GM19238 (cell line): ENCODE data around the gene TBL3.
"Not testable (repeated sequence)": the region's sequence is repeated elsewhere in the genome, so short reads cannot be mapped to it uniquely, and the experiment has no call there.

ENCODE experiments used
- DNase-seq: peaks from one replicate; pipeline ENCODE4 v3.0.0; 2011; ENCODE audit warnings: low spot score; ENCODE audit not compliant: insufficient read length

Gene TBL3

DNA sequence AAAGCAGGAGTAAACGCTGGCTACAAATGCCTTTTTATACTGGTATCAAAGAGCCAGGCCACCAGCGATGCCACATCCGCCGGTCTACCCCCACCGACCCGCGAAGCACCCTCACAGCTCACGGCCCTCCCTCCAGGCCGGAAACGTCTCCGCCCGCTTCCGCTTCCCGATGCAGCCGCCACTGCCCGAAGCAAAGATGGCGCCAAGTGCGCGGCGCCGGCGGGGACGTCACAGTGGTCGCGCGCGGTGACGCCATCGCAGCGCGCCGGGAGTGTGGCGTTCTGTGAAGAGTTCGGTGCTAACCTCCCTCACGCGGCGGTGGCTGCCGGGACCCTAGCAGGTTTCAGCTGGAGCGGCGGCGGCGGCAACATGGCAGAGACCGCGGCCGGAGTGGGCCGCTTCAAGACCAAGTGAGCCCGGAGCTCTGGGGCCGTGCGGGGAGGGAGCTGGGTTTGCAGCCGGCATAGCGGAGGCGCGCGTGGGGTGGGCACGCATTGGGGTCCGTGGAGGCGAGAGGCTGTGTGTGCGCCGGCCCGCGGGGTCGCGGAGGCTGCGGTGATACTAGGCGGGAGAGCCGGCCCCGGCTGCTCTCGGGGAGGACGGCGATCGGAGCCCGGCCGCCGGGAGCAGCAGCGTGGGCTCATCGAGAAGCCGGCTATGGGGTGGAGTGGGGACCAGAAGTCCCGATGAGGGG is at the start of gene TBL3:
Gene TBL3 (plus strand): TSS at position 258 of the 694 bp plus-strand sequence. CDS start 112 bp downstream, at position 370.
- DNase-seq: peak; percentile 100

- no peak for DNase-seq
Measured at GRCh38 chr16:1922357-1922756, 49.5 kb upstream of the TBL3 start.

DNA sequence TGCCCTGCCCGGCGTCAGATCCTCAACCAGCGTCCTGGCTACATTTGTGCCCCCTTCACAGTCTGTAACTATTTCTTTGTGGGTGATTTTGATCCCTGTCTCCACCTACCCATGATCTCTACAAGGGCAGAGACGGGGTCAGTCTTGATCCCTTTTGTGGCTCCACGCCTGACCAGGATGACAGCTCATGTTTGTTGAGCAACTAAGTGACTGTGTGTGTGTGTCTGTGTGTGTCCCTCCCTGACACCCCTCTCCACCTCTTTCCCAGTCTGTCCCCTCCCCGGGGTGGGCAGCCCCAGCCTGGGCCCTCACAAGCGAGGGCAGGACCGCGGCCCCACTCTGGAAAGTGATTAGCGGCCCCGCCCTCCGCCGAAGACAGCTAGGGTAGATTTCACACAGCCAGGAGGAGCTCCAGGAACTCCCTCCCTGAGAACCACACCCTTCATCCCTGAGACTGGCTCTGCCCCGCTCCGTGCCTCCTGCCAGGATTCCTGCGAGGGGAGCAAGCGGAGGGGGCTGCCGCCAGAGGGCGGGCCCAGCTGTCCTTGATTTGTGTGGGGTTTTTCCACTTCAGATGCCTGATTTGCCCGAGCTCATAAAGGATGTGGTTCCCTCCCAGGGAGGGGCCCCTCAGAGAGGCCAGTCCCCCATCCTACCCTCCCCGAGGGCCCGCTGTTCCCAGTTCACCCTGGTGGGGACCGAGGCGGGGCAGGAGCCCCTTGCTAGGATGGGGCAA is 48.4 kb upstream of the TBL3 start:
- no peak for DNase-seq

- no peak for DNase-seq
Measured at GRCh38 chr16:1924095-1924494, 47.8 kb upstream of the TBL3 start.

- no peak for DNase-seq
Measured at GRCh38 chr16:1926271-1926670, 45.6 kb upstream of the TBL3 start.

DNA sequence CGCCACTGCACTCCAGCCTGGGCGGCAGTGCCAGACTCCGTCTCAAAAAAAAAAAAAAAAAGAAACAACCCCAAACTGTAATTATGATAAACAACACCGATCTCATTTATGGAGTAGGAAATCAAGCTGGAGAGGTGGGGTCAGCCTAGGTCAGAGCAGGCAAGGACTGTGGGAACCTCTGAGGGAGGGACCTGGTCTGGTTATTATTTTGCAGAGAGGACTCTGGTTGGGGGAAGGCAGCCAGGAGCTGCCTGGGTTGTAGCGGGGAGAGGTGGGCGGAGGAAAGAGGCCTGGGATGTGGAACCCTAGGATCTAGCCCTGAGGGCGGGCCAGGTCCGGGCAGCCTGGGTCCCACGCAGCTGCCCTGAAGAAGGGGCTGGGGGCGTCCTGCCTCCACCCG is 42.7 kb upstream of the TBL3 start:
- DNase-seq: no peak

DNA sequence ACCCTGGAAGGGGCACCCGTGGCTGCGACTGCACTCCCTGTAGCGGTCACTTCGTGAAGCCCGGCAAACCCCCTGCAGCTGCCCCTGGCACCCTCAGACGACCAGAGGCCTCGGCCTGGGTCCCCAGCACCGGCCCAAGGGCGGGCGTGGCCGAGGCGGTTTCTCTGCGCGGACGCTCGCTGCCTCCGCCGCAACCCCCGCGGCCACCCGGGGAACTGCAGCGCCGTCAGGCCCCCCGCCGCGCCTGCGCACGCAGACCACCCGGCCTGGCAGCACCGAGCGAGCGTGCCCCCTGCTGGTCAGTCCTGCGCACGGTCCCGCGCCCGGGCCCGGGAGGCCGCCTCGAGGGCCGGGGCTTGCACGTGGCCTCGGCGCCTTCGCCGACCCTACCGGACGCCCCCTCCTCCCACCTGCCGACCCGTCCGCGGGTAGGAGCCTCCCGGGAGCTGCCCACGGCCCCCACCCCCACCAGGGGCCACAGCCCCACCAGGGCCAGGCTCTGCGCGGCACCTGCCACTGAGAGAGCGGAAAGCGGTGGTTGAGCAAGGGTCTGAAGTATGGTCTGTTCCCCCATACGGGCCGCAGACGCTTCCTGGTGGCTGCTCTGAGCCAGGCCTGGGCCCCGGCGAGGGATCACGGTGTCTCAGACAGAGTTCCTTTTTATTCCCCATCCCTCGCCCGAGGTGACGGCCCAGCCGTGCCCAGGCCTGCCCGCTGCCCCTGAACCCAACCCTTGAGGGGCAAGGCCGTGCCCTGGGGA is 42.1 kb upstream of the TBL3 start:
- peak; percentile 97 for DNase-seq

DNA sequence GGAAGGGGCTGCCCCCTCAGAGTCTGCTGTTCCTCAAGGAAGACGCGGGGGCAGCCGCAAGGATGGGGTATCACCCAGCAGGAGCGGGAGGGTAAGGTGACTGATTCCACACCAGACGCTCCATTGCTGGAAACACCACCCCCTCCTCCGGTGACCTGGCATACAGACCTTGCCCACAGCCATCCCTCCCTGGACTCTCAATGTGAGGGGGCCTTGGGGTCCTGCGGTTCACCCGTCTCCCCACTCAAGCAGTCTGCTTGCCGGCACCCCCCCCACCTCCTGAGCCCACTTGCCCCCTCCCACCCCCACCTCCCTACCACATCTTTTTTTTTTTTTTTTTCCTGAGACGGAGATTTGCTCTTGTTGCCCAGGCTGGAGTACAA is 41.5 kb upstream of the TBL3 start:
- no peak for DNase-seq

- DNase-seq: no peak
Measured at GRCh38 chr16:1932050-1933028, 39.5 kb upstream of the TBL3 start.

DNA sequence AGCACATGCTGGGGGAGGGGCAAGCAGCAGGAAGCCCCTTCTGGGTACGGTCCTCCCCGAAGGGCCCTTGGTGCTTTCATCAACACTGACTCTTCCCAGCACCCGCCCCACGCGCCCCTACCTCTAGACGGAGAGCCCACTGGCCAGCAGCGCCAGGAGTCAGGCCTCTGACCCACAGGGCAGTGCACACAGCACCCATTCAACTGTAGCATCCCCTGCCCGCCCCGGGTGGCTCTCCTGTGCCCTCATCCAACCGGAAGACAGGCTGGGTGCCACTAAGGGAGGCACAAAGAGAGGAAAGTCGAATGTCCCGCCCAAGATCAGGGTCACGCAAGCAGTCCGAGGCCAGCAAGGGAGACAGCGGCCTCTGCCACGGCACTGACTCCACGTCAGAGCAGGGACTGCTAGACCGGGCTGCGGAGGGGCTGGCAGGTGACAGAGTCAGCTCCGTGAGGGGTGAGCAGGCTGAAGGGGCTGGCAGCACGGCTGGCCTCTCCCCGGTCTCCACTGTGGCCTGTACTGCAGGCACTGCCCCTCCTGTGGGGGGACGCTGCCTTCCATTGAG is 38.7 kb upstream of the TBL3 start:
- DNase-seq: no peak

DNA sequence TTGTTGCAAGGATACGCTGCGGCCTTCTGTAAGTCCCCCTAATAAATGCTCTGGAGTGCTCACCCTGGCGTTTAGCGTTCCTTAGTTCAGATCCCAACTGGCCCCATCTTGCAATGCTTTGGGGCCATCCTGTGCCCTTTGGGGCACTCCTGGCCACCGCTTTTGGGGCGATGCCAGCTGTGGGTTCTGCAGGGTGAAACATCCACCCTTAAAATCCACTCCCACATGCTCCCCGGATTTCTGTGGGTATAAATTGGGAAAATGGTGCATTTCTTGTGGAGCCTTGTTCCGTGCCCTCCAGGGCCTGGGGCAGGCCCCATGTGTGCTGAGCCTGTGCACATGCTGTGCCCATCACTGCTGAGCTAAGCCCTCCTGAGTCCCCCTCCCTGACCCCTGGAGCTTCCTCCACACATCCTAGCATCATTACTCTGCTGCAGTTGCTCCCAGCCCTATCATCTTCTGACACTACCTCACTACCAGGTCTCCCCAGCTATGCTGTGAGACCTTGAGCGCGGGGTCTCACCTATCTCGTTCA is 34.8 kb upstream of the TBL3 start:
- DNase-seq: no peak

DNA sequence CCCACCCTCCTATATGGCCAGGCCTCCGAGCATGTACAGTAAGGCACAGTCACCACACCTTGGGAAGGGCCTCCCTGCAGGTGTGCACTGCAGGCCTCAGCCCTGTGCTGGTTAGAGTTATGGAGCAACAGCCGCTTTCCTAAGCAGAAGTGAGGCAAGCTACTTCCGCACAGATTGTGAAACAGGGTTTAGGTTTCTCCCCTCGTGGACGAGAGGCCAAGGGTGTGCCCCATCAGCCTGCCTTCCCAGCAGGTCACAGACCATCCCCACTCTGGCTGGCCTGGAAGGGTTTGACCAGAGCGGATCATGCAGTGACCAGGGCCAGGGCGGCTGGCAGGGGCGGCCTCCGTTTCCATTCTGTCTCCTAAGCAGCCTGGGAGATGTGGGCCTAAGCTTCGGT is 33.5 kb upstream of the TBL3 start:
- no peak for DNase-seq

DNA sequence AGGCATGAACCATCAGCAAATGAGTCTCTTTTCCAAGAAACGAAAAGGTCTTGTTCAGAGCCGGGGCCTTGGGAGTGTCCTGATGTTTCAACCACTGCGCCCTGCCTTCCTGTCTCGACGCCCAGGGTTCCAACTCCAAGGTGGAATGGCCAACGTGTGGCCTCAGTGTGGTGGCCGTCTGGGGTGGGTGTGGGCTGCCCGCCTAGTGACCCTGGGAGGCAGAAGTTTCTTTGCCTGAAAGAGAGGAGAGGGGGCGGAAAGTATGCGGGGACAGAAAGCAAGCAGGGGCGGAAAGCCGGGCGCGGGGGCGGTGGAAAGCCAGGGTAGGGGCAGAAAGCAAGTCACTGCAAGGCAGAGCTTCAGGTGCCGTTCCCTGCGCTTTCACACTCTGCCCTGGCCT is 32.9 kb upstream of the TBL3 start:
- no peak for DNase-seq

DNA sequence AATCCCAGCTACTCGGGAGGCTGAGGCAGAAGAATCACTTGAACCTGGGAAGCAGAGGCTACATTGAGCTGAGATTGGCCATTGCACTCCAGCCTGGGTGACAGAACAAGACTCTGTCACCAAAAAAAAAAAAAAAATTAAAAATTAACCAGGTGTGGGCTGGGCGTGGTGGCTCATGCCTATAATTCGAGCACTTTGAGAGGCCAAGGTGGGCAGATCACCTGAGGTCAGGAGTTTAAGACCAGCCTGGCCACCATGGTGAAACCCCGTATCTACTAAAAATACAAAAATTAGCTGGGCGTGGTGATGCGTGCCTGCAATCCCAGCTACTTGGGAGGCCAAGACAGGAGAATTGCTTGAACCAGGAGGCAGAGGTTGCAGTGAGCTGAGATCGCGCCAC is 32.0 kb upstream of the TBL3 start:
- not testable (repeated sequence) for DNase-seq

DNA sequence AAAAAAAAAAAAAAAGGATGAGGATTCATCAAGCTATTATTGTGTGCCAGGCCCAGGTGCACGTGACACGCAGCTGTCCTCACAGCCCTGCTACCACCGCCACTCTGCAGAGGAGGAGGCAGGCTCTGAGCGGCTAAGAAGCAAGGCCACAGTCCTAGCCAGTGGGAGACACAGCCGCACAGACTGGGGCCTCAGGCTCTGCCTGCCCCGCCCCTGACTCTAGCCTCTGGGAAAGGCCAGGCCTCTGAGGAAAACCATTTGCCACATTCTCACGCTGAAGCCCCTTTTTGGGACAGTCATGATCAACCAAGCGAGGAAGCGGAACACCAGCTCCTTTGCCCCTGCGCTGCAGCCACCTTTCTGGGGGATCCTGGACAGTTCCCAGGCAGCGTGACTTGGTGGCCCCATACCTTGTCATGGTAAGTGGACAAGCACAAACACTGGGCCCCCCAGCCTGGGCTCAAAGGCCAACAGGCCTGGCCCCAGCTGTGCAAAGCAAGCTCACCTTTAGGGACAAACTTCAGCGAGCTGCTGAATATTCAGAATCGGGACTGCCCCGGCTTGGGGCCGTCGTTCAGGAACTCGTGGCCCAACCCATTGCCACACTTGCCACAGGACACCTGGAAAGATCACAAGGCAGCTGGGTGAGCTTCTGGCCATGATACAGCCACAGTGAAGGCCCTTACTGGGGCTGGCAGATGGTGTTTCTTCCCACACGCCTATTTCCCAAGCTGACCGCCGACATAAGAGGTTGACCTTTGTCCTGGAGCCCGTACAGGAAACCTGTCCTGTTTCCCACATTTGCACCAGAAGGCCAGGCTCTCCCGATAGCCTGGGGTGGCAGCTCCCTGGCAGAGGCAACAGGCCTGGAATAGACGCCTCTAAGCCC is 31.3 kb upstream of the TBL3 start:
- DNase-seq: no peak

GRCh38 chr16:1941162-1942046 is 30.4 kb upstream of the TBL3 start:
- DNase-seq: no peak

DNA sequence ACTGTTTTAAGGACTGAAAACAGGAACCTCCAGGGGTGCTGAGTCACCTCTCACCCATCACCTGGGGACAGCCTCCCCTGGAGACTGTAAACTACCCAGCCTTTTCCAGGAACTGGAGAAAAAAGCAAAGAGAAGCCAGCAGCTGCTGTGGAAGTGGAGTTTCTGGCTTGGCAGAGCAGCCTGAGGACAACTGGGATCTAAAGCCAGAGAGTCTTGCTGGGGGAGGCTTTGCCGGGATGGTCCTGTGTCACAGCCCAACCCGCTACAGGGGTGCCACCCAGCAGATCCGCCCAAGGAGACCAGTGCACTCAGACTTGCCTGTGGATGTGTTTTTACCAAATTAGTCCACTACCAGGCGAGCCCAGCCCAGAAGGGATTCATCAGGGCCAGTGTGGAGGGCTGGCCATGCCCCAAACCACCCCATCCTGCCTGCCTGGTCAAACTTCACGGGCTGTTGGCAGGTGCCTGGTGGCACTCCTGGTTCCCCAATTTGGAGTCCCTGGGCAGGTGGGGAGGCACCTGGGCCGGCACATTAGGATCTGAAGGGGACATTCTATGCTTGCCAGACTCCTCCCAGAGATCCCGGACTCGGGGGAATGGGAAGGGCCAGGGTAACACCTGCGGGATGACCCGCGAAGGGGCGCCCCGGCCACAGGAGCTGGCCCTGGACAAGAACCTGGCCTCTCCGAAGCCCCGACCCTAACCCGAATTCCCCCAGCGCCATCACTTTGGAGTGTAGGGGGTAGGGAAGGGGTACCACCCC is 29.6 kb upstream of the TBL3 start:
- DNase-seq: no peak
